H1 (cell line): Measurements from ENCODE around the gene GAB3. TPM values are rescaled to one million over a fixed set of nuclear protein-coding genes. Genes with fewer than 3 reads are reported as not detected.

Source experiments
- POU5F1 ChIP-seq: IDR thresholded peaks from 2 replicates; pipeline ENCODE4 v1.6.1; 2011; ENCODE audit warnings: low read depth, mild to moderate bottlenecking, low read length, moderate library complexity
- polyA plus RNA-seq, 7 experiments: library from polyadenylated mRNA; depleted of rRNA in 3 of 7; stranded (reverse) in 5 of 7; unstranded in 2 of 7; fragments of >200 nt in 5 of 7; fragments of 200-250 nt in 2 of 7; gene quantifications; 1 replicate in 5 of 7; 2 replicates in 1 of 7; 4 replicates in 1 of 7; pipeline versions ENCODE4 v1.2.1 to v1.2.3, GENCODE V29; 2011 to 2013; ENCODE audit warnings: missing spikeins in 2 of 7, mixed read lengths in 2 of 7
- total RNA-seq: library from RNA; stranded (reverse); fragmentation: NEBNext Ultra II Directional; extraction: Animal tissue kit (Norgen Biotek cat#: 25700); gene quantifications from 2 replicates; pipeline ENCODE4 v1.2.1, GENCODE V29; 2021

GAB3 gene
- total and polyA plus RNA-seq, 2 of the 8 experiments (the other 6 are each of a cell fraction or from before 2014, with no cell fraction given): 0.48 to 1.2 TPM

DNA sequence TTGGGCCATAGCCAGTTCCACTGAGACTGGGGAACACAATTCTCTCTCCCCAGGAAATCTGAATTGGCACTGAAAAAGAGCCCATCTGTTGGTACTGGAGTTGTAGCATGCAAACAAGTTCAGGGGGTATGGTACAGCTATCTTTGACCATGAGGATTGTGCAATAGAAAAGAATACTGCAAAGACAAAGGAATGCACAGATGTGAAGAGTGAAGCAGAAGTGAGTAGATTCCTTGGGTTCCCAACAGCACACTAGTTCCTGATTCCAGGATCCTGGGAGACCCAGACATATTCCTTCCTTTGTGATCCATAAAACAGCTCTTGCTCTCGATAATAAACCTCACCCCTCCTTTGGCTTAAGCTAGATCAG, 54.2 kb downstream of the GAB3 start (continued):
- TF ChIP-seq POU5F1: no peak
